Lower lobe of right lung (tissue), 2 donors: ENCODE measurements around the gene CAPN13. TPM values are rescaled to one million over a fixed set of nuclear protein-coding genes. Genes with fewer than 3 reads are reported as not detected.

Experiments
- ATAC-seq, 2 donors: fragments of 200-7000 bp; cut with Tn5 transposase; one replicate each; pipeline ENCODE4 v1.9.1; 2020 to 2022; ENCODE audit warnings: mild to moderate bottlenecking in 2 of 2, moderate library complexity in 2 of 2
- DNase-seq: peaks from one replicate; pipeline ENCODE4 v3.0.0-alpha.2; 2020
- H3K27ac ChIP-seq: fragments of 200-600 bp; one replicate; pipeline ENCODE4 v1.8.0; 2022
- H3K27me3 ChIP-seq: fragments of 200-600 bp; one replicate; pipeline ENCODE4 v1.8.0; 2022; ENCODE audit warnings: low read depth
- H3K36me3 ChIP-seq: fragments of 200-600 bp; one replicate; pipeline ENCODE4 v1.8.0; 2022; ENCODE audit warnings: mild to moderate bottlenecking
- H3K4me1 ChIP-seq: fragments of 200-600 bp; one replicate; pipeline ENCODE4 v1.8.0; 2022
- H3K4me3 ChIP-seq: fragments of 200-600 bp; one replicate; pipeline ENCODE4 v1.8.0; 2022; ENCODE audit warnings: mild to moderate bottlenecking
- H3K9me3 ChIP-seq: fragments of 200-600 bp; one replicate; pipeline ENCODE4 v1.8.0; 2022
- intact Hi-C: fragments of 100-400 bp; cut with DNase I; formaldehyde crosslinking; loops from one replicate; pipeline ENCODE4 v1.11.0; 2022
- total RNA-seq: library from RNA; stranded (reverse); fragmentation: NEBNext Ultra II Directional; extraction: Animal tissue kit (Norgen Biotek cat#: 25700); gene quantifications from one replicate; pipeline ENCODE4 v1.2.1, GENCODE V29; 2021
- TF ChIP-seq, protein P1 (sequence below): fragments of 200-600 bp; IDR thresholded peaks from one replicate; pipeline ENCODE4 v1.8.0; 2022; ENCODE audit warnings: antibody characterized with exemption, mild to moderate bottlenecking
- donor health status: DM: no; HTN: yes; CAD: no; lungs with severe emphysema.

Gene CAPN13
- total RNA-seq, 1 donor from 2014 or later, result 23.0 TPM

DNA sequence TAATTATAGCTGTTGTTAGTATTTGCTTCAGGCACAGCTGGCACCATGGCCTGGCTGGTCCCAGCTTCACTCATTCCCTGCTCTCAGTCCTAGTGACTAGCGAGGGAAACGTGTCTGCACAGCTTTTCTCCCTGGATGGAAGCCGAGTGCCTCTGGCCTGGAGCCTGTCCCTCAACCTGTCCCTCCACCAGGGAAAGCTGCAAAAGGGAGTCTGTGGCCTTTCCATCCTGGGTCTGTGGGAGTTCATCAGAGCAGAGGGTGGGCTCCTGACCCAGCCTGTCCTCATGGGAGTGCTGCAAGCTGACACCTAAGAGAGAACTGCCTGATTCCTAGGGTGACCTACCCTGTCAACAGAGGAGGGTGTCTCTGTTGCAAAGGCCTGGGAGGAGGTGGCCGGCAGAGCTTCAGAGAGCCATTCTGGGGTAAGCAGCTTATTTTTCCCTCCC is 118.3 kb downstream of the CAPN13 start:
- DNase-seq (no peak), ATAC-seq (no peak)
- Histone ChIP-seq H3K9me3 (no peaks in the 10 kb centered on the region), H3K27ac (peak overlapping the region; percentile 61), H3K27me3 (no peaks in the 10 kb centered on the region), H3K4me3 (no peak overlapping the region), H3K4me1 (peaks cover 12% of the 10 kb centered on the region), H3K36me3 (no peaks in the 10 kb centered on the region)
- TF ChIP-seq, protein P1, sequence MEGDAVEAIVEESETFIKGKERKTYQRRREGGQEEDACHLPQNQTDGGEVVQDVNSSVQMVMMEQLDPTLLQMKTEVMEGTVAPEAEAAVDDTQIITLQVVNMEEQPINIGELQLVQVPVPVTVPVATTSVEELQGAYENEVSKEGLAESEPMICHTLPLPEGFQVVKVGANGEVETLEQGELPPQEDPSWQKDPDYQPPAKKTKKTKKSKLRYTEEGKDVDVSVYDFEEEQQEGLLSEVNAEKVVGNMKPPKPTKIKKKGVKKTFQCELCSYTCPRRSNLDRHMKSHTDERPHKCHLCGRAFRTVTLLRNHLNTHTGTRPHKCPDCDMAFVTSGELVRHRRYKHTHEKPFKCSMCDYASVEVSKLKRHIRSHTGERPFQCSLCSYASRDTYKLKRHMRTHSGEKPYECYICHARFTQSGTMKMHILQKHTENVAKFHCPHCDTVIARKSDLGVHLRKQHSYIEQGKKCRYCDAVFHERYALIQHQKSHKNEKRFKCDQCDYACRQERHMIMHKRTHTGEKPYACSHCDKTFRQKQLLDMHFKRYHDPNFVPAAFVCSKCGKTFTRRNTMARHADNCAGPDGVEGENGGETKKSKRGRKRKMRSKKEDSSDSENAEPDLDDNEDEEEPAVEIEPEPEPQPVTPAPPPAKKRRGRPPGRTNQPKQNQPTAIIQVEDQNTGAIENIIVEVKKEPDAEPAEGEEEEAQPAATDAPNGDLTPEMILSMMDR, result no peak
- intact Hi-C loops, result no loop called here

GRCh38 chr2:30686669-30687068 is 120.6 kb downstream of the CAPN13 start:
- H3K4me3 ChIP-seq, result no peak overlapping the region
- DNase-seq (no peak), ATAC-seq (no peak)
- TF ChIP-seq, protein P1, result no peak
- intact Hi-C loops, result no loop called here
- no peaks in the 10 kb centered on the region for H3K9me3 ChIP-seq
- no peaks in the 10 kb centered on the region for H3K36me3 ChIP-seq
- H3K4me1 ChIP-seq, result peaks cover 4% of the 10 kb centered on the region
- H3K27me3 ChIP-seq, result no peaks in the 10 kb centered on the region
- H3K27ac ChIP-seq, result no peak overlapping the region

GRCh38 chr2:30686000-30686399 is 121.2 kb downstream of the CAPN13 start:
- Histone ChIP-seq H3K27ac (no peak overlapping the region), H3K4me3 (no peak overlapping the region), H3K27me3 (no peaks in the 10 kb centered on the region), H3K36me3 (no peaks in the 10 kb centered on the region), H3K4me1 (peaks cover 4% of the 10 kb centered on the region), H3K9me3 (no peaks in the 10 kb centered on the region)
- TF ChIP-seq, protein P1, result peak; percentile 30
- intact Hi-C loops, result no loop called here
- ATAC-seq (peak; percentile 55 to 77), DNase-seq (no peak)

GRCh38 chr2:30684996-30685395 is 122.2 kb downstream of the CAPN13 start:
- Histone ChIP-seq H3K9me3 (no peaks in the 10 kb centered on the region), H3K27ac (no peak overlapping the region), H3K4me3 (no peak overlapping the region), H3K4me1 (no peaks in the 10 kb centered on the region), H3K27me3 (no peaks in the 10 kb centered on the region), H3K36me3 (no peaks in the 10 kb centered on the region)
- TF ChIP-seq, protein P1, result no peak
- DNase-seq (no peak), ATAC-seq (no peak)
- intact Hi-C loops, result no loop called here

GRCh38 chr2:30684516-30684915 is 122.7 kb downstream of the CAPN13 start:
- ATAC-seq, result no peak
- TF ChIP-seq, protein P1, result no peak
- Histone ChIP-seq H3K4me3 (no peak overlapping the region), H3K9me3 (no peaks in the 10 kb centered on the region), H3K4me1 (no peaks in the 10 kb centered on the region), H3K27ac (no peak overlapping the region), H3K36me3 (no peaks in the 10 kb centered on the region), H3K27me3 (no peaks in the 10 kb centered on the region)
- DNase-seq, result no peak
- intact Hi-C loops, result no loop called here

- Histone ChIP-seq H3K27me3 (no peaks in the 10 kb centered on the region), H3K4me1 (no peaks in the 10 kb centered on the region), H3K9me3 (no peaks in the 10 kb centered on the region), H3K27ac (no peak overlapping the region), H3K36me3 (no peaks in the 10 kb centered on the region), H3K4me3 (no peak overlapping the region)
- ATAC-seq (no peak), DNase-seq (no peak)
- intact Hi-C loops, result no loop called here
- TF ChIP-seq, protein P1, result no peak
Measured at GRCh38 chr2:30684026-30684425, 123.2 kb downstream of the CAPN13 start.
